H7 (cell line): Measurements from ENCODE around the gene GEMIN8. TPM values are rescaled to one million over a fixed set of nuclear protein-coding genes. Genes with fewer than 3 reads are reported as not detected.
A peak's percentile ranks its signal among the peaks of the same experiment; 100 is the strongest.

Experiments used
- DNase-seq: peaks from one replicate; pipeline ENCODE4 v3.0.0; 2012
- H3K27me3 ChIP-seq: 2 replicates; pipeline ENCODE4 v1.6.0; 2011; ENCODE audit warnings: mild to moderate bottlenecking, low read length; ENCODE audit not compliant: control insufficient read depth, insufficient read depth
- H3K36me3 ChIP-seq: replicated peaks from 2 replicates; pipeline ENCODE4 v1.5.1; 2011; ENCODE audit warnings: low read length; ENCODE audit not compliant: control insufficient read depth, insufficient read depth
- H3K4me3 ChIP-seq: 2 replicates; pipeline ENCODE4 v1.5.1; 2011; ENCODE audit warnings: low read depth, mild to moderate bottlenecking, control low read depth, low read length, moderate library complexity; ENCODE audit not compliant: insufficient read depth
- total RNA-seq: library from RNA; depleted of rRNA; stranded (reverse); fragments of >200 nt; shearing (Covaris generic); gene quantifications from 2 replicates; pipeline ENCODE4 v1.2.3, GENCODE V29; 2014; rRNA removed

GEMIN8 gene
- total RNA-seq, 1 experiment from 2014 or later = 34.1 TPM

- no peaks in the 10 kb centered on the region for H3K27me3 ChIP-seq
- no peak for DNase-seq
- H3K4me3 ChIP-seq = no peak overlapping the region
- no peaks in the 10 kb centered on the region for H3K36me3 ChIP-seq
These were observed 35.1 kb downstream of the GEMIN8 start for GRCh38 chrX:13994536-13995080.

- H3K27me3 ChIP-seq = no peaks in the 10 kb centered on the region
- H3K4me3 ChIP-seq = no peak overlapping the region
- no peaks in the 10 kb centered on the region for H3K36me3 ChIP-seq
- DNase-seq = no peak
These were observed 35.6 kb downstream of the GEMIN8 start for GRCh38 chrX:13994104-13994503.

- Histone ChIP-seq H3K36me3 (no peaks in the 10 kb centered on the region), H3K27me3 (no peaks in the 10 kb centered on the region), H3K4me3 (no peak overlapping the region)
- DNase-seq = no peak
These were observed 39.4 kb downstream of the GEMIN8 start for GRCh38 chrX:13990126-13990800.

GRCh38 chrX:13985697-13986435 lies 43.8 kb downstream of the GEMIN8 start:
- Histone ChIP-seq H3K4me3 (no peak overlapping the region), H3K36me3 (no peaks in the 10 kb centered on the region), H3K27me3 (no peaks in the 10 kb centered on the region)
- no peak for DNase-seq

- no peak overlapping the region for H3K4me3 ChIP-seq
- H3K27me3 ChIP-seq = no peaks in the 10 kb centered on the region
- no peaks in the 10 kb centered on the region for H3K36me3 ChIP-seq
- no peak for DNase-seq
These were observed 46.0 kb downstream of the GEMIN8 start for GRCh38 chrX:13983734-13984133.

- no peak overlapping the region for H3K4me3 ChIP-seq
- no peaks in the 10 kb centered on the region for H3K36me3 ChIP-seq
- H3K27me3 ChIP-seq = no peaks in the 10 kb centered on the region
- DNase-seq = no peak
These were observed 61.5 kb downstream of the GEMIN8 start for GRCh38 chrX:13968198-13968597.

- Histone ChIP-seq H3K36me3 (no peaks in the 10 kb centered on the region), H3K27me3 (no peaks in the 10 kb centered on the region)
- no peak for DNase-seq
These were observed 62.1 kb downstream of the GEMIN8 start for GRCh38 chrX:13967636-13968035.

GRCh38 chrX:13966793-13967125 lies 62.9 kb downstream of the GEMIN8 start:
- H3K4me3 ChIP-seq = no peak overlapping the region
- H3K27me3 ChIP-seq = no peaks in the 10 kb centered on the region
- no peak for DNase-seq
- no peaks in the 10 kb centered on the region for H3K36me3 ChIP-seq

More at GRCh38 chrX:13967636-13968035, 62.1 kb downstream of the GEMIN8 start:
- H3K4me3 ChIP-seq = no peak overlapping the region

- DNase-seq = no peak
- no peak overlapping the region for H3K4me3 ChIP-seq
- H3K36me3 ChIP-seq = no peaks in the 10 kb centered on the region
- no peaks in the 10 kb centered on the region for H3K27me3 ChIP-seq
These were observed 63.5 kb downstream of the GEMIN8 start for GRCh38 chrX:13966071-13966792.

GRCh38 chrX:13965531-13965930 lies 64.2 kb downstream of the GEMIN8 start:
- Histone ChIP-seq H3K27me3 (no peaks in the 10 kb centered on the region), H3K36me3 (no peaks in the 10 kb centered on the region), H3K4me3 (no peak overlapping the region)
- DNase-seq = peak; percentile 62

GRCh38 chrX:13956998-13957397 lies 72.7 kb downstream of the GEMIN8 start:
- Histone ChIP-seq H3K27me3 (no peaks in the 10 kb centered on the region), H3K4me3 (no peak overlapping the region), H3K36me3 (no peaks in the 10 kb centered on the region)
- DNase-seq = no peak

Other genes with a start within 250 kb of the GEMIN8 start
- gene GPM6B, start 212.8 kb downstream of the GEMIN8 start, total RNA-seq = 205 and 225 TPM in 2 replicates